ENCODE measurements around the gene DSEL. TPM values are rescaled to one million over a fixed set of nuclear protein-coding genes. Genes with fewer than 3 reads are reported as not detected.

The DSEL gene
- total RNA-seq, 2 experiments from 2014 or later: not detected

DNA sequence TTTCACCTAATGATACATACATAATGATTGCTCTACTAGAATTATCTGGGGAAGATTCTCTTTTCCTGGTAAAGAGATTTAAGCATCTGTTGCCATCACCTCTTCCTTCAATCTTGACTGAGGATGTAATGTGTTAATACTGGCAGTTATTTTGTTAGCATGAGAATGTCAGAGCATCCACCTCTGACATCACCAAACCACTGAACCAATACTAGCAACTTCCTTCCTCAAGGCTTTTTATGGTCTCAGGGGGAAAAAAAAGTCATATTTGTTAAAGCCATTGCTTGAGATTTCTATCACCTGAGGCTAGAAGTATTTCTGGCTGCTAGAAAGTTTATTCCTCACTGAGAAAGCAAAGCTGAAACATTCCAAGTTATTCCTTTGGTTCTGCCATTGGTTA lies 48.5 kb downstream of the DSEL start:
- Histone ChIP-seq H3K4me1 (ENCODE audit: insufficient read depth, low read length, poor library complexity, severe bottlenecking) (no peaks in the 10 kb centered on the region), H3K27ac (ENCODE audit: low read depth, low read length, poor library complexity, severe bottlenecking) (no peak overlapping the region), H3K79me2 (ENCODE audit: insufficient read depth, low read depth, low read length) (no peaks in the 10 kb centered on the region), H2AFZ (ENCODE audit: low read length) (no peak overlapping the region), H3K9me2 (ENCODE audit: insufficient read depth, low read length) (no peaks in the 10 kb centered on the region), H4K20me1 (ENCODE audit: insufficient read depth, low read length) (no peaks in the 10 kb centered on the region), H3K9me3 (ENCODE audit: low read length) (no peaks in the 10 kb centered on the region), H3K4me3 (ENCODE audit: low read depth, low read length, poor library complexity, severe bottlenecking) (no peak overlapping the region), H3K4me2 (ENCODE audit: low read length) (no peak overlapping the region), H3K36me3 (ENCODE audit: insufficient read depth, low read length) (no peaks in the 10 kb centered on the region)
- intact Hi-C loops (cut with micrococcal nuclease; ENCODE audit: unreplicated experiment): no loop called here
- TF ChIP-seq EZH2phosphoT487 (IDR thresholded peaks at IDR 0.05; ENCODE audit: borderline replicate concordance, low read depth, low read length): no peak
- TF ChIP-seq, protein P1, sequence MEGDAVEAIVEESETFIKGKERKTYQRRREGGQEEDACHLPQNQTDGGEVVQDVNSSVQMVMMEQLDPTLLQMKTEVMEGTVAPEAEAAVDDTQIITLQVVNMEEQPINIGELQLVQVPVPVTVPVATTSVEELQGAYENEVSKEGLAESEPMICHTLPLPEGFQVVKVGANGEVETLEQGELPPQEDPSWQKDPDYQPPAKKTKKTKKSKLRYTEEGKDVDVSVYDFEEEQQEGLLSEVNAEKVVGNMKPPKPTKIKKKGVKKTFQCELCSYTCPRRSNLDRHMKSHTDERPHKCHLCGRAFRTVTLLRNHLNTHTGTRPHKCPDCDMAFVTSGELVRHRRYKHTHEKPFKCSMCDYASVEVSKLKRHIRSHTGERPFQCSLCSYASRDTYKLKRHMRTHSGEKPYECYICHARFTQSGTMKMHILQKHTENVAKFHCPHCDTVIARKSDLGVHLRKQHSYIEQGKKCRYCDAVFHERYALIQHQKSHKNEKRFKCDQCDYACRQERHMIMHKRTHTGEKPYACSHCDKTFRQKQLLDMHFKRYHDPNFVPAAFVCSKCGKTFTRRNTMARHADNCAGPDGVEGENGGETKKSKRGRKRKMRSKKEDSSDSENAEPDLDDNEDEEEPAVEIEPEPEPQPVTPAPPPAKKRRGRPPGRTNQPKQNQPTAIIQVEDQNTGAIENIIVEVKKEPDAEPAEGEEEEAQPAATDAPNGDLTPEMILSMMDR (conservative IDR thresholded peaks at IDR 0.05; ENCODE audit: low read length): no peak
- peak; percentile 0 for DNase-seq (ENCODE audit: low spot score)
- BruUV-seq (replicated peaks): no TSS peak
- ChIA-PET POLR2A (no interaction called here), CTCF (ENCODE audit: unreplicated experiment) (no interaction called here)

DNA sequence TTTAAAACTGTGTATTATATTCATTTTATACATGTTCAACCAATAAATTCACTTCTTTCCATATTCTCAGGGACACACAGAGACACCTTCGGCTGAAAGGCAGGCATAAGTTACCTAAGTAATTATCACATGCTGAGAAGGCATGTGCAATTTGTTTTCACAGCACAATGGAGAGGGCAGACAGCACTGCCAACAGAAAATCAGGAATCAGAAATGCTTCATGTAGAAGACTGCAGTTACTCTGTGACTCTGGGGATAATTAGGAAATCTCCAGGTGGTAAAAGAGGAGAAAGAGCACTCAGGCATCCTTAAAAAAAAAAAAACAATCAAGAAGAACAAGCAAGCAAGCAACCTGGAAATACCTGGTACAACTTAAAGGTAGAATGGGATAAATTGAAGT lies 49.3 kb downstream of the DSEL start:
- TF ChIP-seq, protein P1 (conservative IDR thresholded peaks at IDR 0.05; ENCODE audit: low read length): no peak
- TF ChIP-seq EZH2phosphoT487 (IDR thresholded peaks at IDR 0.05; ENCODE audit: borderline replicate concordance, low read depth, low read length): no peak
- Histone ChIP-seq H3K4me1 (ENCODE audit: insufficient read depth, low read length, poor library complexity, severe bottlenecking) (no peaks in the 10 kb centered on the region), H3K9me3 (ENCODE audit: low read length) (no peaks in the 10 kb centered on the region), H3K4me3 (ENCODE audit: low read depth, low read length, poor library complexity, severe bottlenecking) (no peak overlapping the region), H3K4me2 (ENCODE audit: low read length) (no peak overlapping the region), H3K36me3 (ENCODE audit: insufficient read depth, low read length) (no peaks in the 10 kb centered on the region), H2AFZ (ENCODE audit: low read length) (no peak overlapping the region), H3K27ac (ENCODE audit: low read depth, low read length, poor library complexity, severe bottlenecking) (no peak overlapping the region), H3K9me2 (ENCODE audit: insufficient read depth, low read length) (no peaks in the 10 kb centered on the region), H3K79me2 (ENCODE audit: insufficient read depth, low read depth, low read length) (no peaks in the 10 kb centered on the region), H4K20me1 (ENCODE audit: insufficient read depth, low read length) (no peaks in the 10 kb centered on the region)
- CTCF ChIA-PET (ENCODE audit: unreplicated experiment): no interaction called here
- DNase-seq (ENCODE audit: low spot score): no peak
- POLR2A ChIA-PET: no interaction called here
- no TSS peak for BruUV-seq (replicated peaks)
- intact Hi-C loops (cut with micrococcal nuclease; ENCODE audit: unreplicated experiment): no loop called here

DNA sequence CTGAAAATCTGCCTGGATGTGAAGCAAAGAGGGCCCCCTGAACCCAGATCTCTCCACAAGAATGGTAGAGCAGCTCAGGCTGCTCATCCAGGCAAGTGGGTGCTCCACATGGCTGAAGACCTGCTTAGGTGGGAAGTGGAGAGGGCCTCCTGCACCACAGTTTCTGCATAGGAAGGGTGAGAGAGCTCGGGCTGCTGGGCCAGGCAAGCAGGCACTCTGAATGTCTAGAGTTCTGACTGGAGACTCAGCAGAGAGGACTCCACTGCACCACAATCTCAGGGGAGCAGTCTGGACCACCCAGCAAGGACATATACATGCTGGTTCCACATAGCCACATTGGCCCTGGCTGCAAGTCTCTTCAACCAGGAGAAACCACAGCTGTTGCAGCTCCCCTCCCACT lies 52.0 kb downstream of the DSEL start:
- H3K4me2 ChIP-seq (ENCODE audit: low read length): no peak overlapping the region
- H3K9me2 ChIP-seq (ENCODE audit: insufficient read depth, low read length): no peaks in the 10 kb centered on the region
- no TSS peak for BruUV-seq (replicated peaks)
- TF ChIP-seq, protein P1 (conservative IDR thresholded peaks at IDR 0.05; ENCODE audit: low read length): no peak
- TF ChIP-seq EZH2phosphoT487 (IDR thresholded peaks at IDR 0.05; ENCODE audit: borderline replicate concordance, low read depth, low read length): no peak
- intact Hi-C loops (cut with micrococcal nuclease; ENCODE audit: unreplicated experiment): no loop called here
- no peaks in the 10 kb centered on the region for H4K20me1 ChIP-seq (ENCODE audit: insufficient read depth, low read length)
- H3K4me3 ChIP-seq (ENCODE audit: low read depth, low read length, poor library complexity, severe bottlenecking): no peak overlapping the region
- ChIA-PET POLR2A (no interaction called here), CTCF (ENCODE audit: unreplicated experiment) (no interaction called here)
- H3K4me1 ChIP-seq (ENCODE audit: insufficient read depth, low read length, poor library complexity, severe bottlenecking): no peaks in the 10 kb centered on the region
- DNase-seq (ENCODE audit: low spot score): no peak
- no peak overlapping the region for H3K27ac ChIP-seq (ENCODE audit: low read depth, low read length, poor library complexity, severe bottlenecking)
- H3K79me2 ChIP-seq (ENCODE audit: insufficient read depth, low read depth, low read length): no peaks in the 10 kb centered on the region
- H2AFZ ChIP-seq (ENCODE audit: low read length): no peak overlapping the region
- no peaks in the 10 kb centered on the region for H3K9me3 ChIP-seq (ENCODE audit: low read length)
- no peaks in the 10 kb centered on the region for H3K36me3 ChIP-seq (ENCODE audit: insufficient read depth, low read length)
